ENCODE measurements around the gene IGF1R.

IGF1R gene

DNA sequence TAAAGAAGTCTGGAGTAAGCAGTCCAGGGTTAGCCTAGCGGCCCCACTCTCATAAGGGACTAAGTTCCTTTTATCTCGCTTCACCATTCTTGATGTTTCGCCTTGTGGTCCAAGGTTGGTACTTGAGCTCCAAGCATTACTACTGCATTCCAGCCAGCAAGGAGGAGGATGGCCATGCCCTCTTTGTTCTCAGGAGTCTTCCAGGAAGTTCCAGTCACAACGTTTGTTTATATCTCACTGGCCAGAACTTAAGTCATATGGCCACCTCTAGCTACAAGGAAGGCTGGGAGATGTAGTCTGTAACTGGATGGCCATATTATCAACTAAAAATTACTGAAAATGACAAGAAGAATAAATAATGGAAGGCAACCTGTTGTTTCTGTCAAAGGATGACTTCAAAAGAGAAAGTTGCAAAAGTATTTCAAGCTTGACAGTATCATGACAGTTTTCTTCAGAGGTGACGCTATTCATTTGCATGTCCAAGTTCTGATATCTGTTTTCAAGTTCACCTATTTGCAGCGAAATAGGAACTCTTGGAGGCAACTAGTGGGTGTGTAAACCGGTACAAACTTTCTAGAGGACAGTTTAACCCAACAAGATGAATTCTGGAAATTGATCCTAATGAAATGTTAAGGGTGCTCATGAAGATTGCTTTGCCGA is 240.6 kb downstream of the IGF1R start:
- no peaks in the 10 kb centered on the region for H3K36me3 Mint-ChIP-seq
- DNase-seq (no peak), ATAC-seq (replicated peaks) (no peak)
- H3K4me1 Mint-ChIP-seq: peaks cover 0 to 5% of the 10 kb centered on the region in 2 donors
- H3K27ac Mint-ChIP-seq: no peak overlapping the region
- no peaks in the 10 kb centered on the region for H3K9me3 Mint-ChIP-seq
- H3K27me3 Mint-ChIP-seq: no peaks in the 10 kb centered on the region
- H3K4me3 Mint-ChIP-seq: no peak overlapping the region

DNA sequence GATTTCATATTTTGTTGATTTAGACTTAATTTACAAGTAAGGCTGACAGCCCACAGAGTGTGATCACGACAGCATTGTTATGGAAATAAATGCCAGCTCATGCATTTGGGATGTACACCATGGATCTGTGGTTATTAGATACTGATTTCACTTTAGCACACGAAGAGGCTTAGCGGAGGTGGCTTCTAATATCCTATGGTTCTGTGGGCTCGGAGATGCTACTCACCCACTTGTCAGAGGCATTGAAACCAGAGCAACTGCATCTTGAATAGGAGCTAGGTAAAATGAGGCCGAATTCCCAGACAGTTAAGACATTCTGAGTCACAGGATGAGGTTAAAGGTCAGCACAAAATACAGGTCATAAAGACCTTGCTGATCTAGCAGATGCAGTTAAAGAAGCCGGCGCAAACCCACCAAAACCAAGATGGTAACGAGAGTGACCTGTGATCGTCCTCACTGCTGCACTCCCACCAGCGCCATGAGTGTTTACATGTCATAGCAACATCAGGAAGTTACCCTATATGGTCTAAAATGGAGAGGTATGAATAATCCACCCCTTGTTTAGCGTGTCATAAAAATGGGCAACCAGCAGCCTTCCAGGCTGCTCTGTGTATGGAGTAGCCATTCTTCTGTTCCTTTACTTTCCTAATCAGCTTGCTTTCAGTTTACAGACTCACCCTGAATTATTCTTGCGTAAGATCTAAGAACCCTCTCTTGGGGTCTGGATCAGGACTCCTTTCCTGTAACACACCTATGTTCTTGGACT is 241.8 kb downstream of the IGF1R start:
- no peak overlapping the region for H3K4me3 Mint-ChIP-seq
- H3K36me3 Mint-ChIP-seq: no peaks in the 10 kb centered on the region
- no peak for DNase-seq
- no peak for ATAC-seq (replicated peaks)
- H3K9me3 Mint-ChIP-seq: no peaks in the 10 kb centered on the region
- H3K27ac Mint-ChIP-seq: no peak overlapping the region
- peaks cover 0 to 5% of the 10 kb centered on the region in 2 donors for H3K4me1 Mint-ChIP-seq
- H3K27me3 Mint-ChIP-seq: no peaks in the 10 kb centered on the region

DNA sequence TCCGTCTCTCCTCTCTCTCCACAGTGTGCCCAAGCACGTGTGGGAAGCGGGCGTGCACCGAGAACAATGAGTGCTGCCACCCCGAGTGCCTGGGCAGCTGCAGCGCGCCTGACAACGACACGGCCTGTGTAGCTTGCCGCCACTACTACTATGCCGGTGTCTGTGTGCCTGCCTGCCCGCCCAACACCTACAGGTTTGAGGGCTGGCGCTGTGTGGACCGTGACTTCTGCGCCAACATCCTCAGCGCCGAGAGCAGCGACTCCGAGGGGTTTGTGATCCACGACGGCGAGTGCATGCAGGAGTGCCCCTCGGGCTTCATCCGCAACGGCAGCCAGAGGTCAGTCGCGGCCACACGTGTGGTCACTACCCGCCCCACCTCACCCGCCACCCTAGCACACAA is 243.0 kb downstream of the IGF1R start:
- Mint-ChIP-seq H3K36me3 (peaks cover 0 to 2% of the 10 kb centered on the region in 2 donors), H3K9me3 (no peaks in the 10 kb centered on the region), H3K27ac (no peak overlapping the region), H3K4me1 (peaks cover 0 to 5% of the 10 kb centered on the region in 2 donors), H3K27me3 (no peaks in the 10 kb centered on the region), H3K4me3 (no peak overlapping the region)
- ATAC-seq (replicated peaks) (no peak), DNase-seq (no peak)

DNA sequence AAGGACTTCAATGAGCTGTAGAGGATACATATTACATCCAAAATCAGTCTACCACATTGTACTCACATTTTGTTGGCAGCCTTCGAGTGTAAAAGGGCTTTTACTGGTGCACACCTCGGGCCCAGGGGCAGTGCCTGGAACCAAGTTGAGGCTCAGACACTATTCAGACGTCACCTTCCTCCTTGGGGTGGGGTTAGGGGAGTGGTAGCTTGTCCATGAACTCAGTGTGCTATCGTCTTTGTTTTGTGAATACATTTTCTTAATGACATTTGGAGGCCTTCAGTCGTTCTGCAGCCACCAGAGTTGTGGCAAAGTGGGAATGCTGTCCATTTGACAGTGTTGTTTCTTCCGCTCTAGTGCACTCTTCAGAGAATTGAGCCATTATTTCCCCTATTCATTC is 245.1 kb downstream of the IGF1R start:
- peaks cover 10 to 18% of the 10 kb centered on the region in 2 donors for H3K36me3 Mint-ChIP-seq
- H3K27me3 Mint-ChIP-seq: no peaks in the 10 kb centered on the region
- ATAC-seq (replicated peaks): no peak
- H3K4me3 Mint-ChIP-seq: no peak overlapping the region
- peaks cover 0 to 5% of the 10 kb centered on the region in 2 donors for H3K4me1 Mint-ChIP-seq
- no peaks in the 10 kb centered on the region for H3K9me3 Mint-ChIP-seq
- DNase-seq: no peak
- no peak overlapping the region for H3K27ac Mint-ChIP-seq

DNA sequence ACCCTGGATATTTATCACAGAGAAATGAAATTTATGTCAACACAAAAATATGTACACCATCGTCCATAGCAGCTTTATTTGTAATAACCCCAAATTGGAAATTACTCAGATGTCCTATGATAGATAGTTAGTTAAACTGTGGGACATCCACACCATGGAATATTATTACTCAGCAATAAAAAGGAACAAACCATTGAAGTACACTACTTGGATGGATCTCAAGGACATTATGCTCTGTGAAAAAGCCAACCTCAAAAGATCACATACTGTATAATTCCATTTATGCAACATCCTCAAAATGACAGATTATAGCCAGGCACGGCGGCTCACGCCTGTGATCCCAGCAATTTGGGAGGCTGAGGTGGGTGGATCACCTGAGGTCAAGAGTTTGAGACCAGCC is 246.0 kb downstream of the IGF1R start:
- ATAC-seq (replicated peaks) (no peak), DNase-seq (no peak)
- H3K4me1 Mint-ChIP-seq: no peaks in the 10 kb centered on the region
- peaks cover 10 to 18% of the 10 kb centered on the region in 2 donors for H3K36me3 Mint-ChIP-seq
- no peaks in the 10 kb centered on the region for H3K27me3 Mint-ChIP-seq
- H3K27ac Mint-ChIP-seq: no peak overlapping the region
- H3K4me3 Mint-ChIP-seq: no peak overlapping the region
- H3K9me3 Mint-ChIP-seq: no peaks in the 10 kb centered on the region

DNA sequence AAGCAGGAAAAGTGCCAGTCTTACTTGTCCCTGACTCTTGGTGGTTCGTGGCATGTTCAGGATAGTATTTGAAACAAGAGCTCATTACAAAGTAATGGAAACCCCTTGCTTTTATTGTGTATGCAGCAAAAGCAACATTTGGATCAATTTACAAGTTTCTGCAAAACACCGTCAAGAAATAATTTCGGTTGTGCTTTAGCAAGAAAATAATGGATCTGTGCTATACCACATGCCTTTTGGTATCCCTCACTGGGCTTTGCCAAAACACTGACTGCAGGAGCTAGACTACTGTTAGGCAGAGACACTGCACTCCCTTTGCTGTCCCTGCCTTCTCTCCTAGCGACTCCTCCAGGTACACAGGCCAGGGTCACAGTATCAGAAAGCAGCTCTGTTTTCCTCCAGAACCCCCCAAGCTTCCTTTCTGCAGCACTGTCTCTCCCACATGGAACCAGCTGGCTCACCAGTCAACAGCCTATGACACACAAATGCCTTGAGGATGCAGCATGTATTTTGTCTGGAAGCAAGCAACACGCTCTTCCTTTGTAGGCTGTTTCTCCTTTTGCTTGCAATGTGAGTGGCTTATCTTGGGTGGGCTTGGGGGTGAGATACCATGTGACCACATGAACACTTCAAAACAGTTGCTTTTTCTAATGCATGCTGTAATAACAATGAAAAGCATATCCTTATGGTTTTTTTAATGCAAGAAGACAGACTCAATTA is 247.8 kb downstream of the IGF1R start:
- H3K27me3 Mint-ChIP-seq: no peaks in the 10 kb centered on the region
- DNase-seq (no peak), ATAC-seq (replicated peaks) (no peak)
- no peak overlapping the region for H3K4me3 Mint-ChIP-seq
- H3K4me1 Mint-ChIP-seq: no peaks in the 10 kb centered on the region
- H3K27ac Mint-ChIP-seq: peak overlapping the region; percentile 34
- H3K9me3 Mint-ChIP-seq: no peaks in the 10 kb centered on the region
- H3K36me3 Mint-ChIP-seq: peaks cover 10 to 18% of the 10 kb centered on the region in 2 donors

DNA sequence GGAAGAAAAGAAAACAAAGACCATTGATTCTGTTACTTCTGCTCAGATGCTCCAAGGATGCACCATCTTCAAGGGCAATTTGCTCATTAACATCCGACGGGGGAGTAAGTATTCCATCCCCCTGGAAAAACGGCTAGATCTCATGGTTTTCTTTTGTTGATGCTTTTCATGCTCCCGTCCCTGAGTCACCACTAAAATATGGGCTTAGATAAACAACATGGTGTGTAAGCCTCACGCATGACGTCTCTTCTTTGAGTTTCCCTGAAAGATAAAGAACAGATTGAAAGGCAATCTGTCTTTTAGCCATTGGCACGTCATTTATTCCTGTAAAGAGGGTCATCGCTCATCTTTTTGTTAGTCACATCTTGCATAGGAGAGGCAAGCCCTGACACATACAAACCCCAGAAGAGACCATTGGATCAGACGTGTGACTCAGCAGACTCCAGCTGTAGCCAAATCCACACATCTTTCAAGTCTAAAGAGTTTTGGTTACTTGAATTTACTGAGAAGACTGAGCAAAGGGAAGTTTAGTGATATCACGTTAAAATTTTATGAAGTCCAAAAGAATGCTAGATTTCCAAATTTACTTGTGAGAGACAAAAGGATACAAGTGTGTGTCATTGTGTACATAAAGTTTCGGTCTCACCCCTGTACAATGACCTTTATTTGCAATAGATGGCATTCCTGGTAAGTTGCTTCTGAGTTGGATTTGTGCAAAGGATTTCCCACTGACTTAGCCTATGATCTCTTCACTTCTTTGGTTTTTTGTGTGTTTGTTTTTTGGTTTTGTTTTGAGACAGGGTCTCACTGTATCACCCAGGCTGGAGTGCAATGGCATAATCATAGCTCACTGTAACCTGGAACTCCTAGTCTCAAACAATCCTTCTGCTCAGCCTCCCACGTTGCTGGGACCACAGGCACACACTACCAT is 248.7 kb downstream of the IGF1R start:
- Mint-ChIP-seq H3K27me3 (no peaks in the 10 kb centered on the region), H3K27ac (no peak overlapping the region), H3K4me1 (no peaks in the 10 kb centered on the region), H3K4me3 (no peak overlapping the region), H3K36me3 (peaks cover 12 to 23% of the 10 kb centered on the region in 2 donors), H3K9me3 (no peaks in the 10 kb centered on the region)
- ATAC-seq (replicated peaks) (no peak), DNase-seq (no peak)

DNA sequence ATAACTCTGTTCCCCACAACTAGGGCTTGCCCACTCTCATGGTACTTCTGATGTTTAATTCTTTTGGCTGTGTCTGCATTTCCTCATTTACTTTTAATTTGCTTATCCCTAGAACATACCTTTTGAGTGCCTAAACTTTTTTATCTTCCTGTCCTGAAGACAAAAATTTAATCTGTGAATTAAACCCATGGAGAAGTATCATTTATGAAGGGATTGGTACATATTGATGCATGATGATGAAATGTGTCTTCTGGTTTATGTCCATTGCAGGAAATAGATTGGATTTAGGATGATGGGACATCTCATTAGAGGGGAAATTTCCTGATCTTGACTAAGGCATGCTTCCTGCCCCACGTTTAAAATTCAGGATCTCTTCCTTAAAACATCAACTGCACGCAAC is 249.8 kb downstream of the IGF1R start:
- Mint-ChIP-seq H3K9me3 (no peaks in the 10 kb centered on the region), H3K36me3 (peaks cover 12 to 23% of the 10 kb centered on the region in 2 donors), H3K27me3 (no peaks in the 10 kb centered on the region), H3K4me1 (no peaks in the 10 kb centered on the region), H3K4me3 (no peak overlapping the region), H3K27ac (no peak overlapping the region)
- DNase-seq: no peak
- ATAC-seq (replicated peaks): no peak

DNA sequence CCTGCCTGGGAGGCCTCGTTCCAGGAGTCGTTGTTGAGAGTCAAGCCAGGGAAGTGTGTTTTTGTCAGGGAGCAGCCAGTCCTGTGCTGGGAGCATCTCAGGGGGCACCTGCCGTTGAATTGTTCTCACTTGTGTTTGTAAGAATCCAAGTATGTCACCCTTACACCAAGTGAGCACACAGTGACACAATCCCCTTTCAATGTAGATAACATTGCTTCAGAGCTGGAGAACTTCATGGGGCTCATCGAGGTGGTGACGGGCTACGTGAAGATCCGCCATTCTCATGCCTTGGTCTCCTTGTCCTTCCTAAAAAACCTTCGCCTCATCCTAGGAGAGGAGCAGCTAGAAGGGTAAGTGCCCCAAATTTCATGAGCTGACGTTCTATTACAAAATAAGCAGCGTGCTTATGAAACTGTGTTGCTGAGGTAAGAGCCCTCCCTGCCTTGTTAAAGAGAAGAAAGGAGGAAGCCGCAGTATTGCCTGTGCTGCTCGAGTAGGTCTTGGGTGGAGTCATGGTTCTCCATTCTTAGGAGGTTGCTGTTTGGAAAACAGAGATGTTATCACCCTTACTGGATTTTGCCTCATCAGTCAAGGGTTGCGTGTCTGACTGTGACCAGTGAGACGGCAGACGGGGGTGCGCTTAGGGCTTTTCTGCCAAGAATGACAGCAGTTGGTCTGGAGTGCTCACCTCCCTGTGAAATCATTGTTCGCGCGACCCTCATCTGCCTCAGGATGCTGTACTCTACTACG is 251.1 kb downstream of the IGF1R start:
- H3K4me1 Mint-ChIP-seq: peaks cover 4 to 7% of the 10 kb centered on the region in 2 donors
- H3K4me3 Mint-ChIP-seq: no peak overlapping the region
- no peaks in the 10 kb centered on the region for H3K27me3 Mint-ChIP-seq
- ATAC-seq (replicated peaks): no peak
- no peaks in the 10 kb centered on the region for H3K9me3 Mint-ChIP-seq
- no peak for DNase-seq
- H3K36me3 Mint-ChIP-seq: peaks cover 12 to 28% of the 10 kb centered on the region in 2 donors
- no peak overlapping the region for H3K27ac Mint-ChIP-seq

DNA sequence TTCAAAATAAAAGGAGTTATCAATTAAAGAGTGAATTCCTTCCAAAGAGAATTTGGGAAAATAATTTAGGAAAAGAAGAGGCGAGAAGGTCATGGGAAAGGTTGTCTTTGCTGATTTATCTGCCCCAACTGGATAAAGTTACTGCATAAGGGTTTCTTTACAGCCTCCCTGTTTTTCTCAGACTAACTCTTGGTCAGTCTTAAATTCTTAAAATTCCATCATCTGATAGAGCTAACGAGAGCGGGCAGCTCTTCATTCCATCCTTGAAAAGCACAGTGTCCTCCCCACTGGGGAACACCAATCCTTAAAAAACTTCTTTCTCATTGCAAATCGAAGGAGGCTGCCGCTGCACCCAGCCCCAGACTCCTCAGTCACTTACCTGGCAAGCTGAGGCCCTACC is 252.0 kb downstream of the IGF1R start:
- H3K4me3 Mint-ChIP-seq: no peak overlapping the region
- no peaks in the 10 kb centered on the region for H3K27me3 Mint-ChIP-seq
- H3K27ac Mint-ChIP-seq: no peak overlapping the region
- no peaks in the 10 kb centered on the region for H3K9me3 Mint-ChIP-seq
- H3K36me3 Mint-ChIP-seq: peaks cover 12 to 28% of the 10 kb centered on the region in 2 donors
- ATAC-seq (replicated peaks) (no peak), DNase-seq (no peak)
- peaks cover 4 to 7% of the 10 kb centered on the region in 2 donors for H3K4me1 Mint-ChIP-seq

DNA sequence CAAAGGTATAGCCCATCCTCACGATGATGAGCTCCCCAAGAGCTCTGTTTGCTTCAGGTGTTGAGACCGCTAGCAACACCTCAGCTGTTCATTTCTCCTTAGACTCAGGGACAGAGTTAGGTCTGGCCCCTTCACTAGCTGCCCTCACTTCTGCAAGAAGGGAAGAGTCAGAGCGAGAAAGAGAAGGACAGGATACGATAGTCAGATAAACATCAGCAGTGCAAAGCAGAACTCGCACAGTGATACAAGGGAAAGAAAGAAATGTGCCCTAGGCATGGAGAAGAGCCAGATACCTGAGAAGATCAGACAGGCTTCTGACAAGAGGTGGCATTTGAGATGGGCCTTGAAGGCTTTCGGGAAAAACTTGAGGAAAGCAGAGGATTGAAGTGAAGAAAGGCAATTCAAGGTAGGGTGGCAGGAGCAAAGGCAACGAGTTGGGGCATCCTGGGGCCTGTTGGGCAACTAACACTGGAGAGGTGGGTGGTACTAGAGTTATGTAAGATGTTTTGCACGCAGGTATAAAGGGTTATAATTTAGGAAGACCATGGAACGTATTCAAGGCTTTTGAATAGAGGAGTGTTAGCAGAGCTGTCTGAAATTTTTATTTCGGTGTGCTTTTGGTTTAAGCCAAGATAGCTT is 253.2 kb downstream of the IGF1R start:
- no peak overlapping the region for H3K27ac Mint-ChIP-seq
- no peak for DNase-seq
- no peak overlapping the region for H3K4me3 Mint-ChIP-seq
- H3K27me3 Mint-ChIP-seq: no peaks in the 10 kb centered on the region
- ATAC-seq (replicated peaks): no peak
- peaks cover 4 to 7% of the 10 kb centered on the region in 2 donors for H3K4me1 Mint-ChIP-seq
- no peaks in the 10 kb centered on the region for H3K9me3 Mint-ChIP-seq
- H3K36me3 Mint-ChIP-seq: peaks cover 12 to 25% of the 10 kb centered on the region in 2 donors

DNA sequence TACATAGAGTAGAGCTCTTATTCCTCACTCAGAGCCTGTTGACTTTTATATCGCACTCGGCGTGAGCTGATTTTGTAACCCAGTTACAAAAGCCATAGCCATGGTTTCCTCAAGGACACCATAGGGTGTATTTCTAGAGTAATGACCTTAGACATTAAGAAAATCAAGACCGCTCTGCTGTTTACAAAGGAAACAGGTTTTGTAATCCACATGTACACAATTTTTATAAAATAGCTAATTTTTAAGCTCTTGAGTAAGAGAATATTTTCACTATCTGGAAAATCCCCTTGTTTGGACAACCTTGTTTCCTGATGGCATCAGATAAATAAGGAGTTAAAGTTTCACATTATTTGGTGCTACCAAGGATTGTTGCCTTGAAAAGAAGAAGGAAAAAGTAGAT is 254.6 kb downstream of the IGF1R start:
- Mint-ChIP-seq H3K36me3 (peaks cover 4 to 14% of the 10 kb centered on the region in 2 donors), H3K9me3 (no peaks in the 10 kb centered on the region), H3K27ac (no peak overlapping the region), H3K4me1 (peaks cover 4 to 7% of the 10 kb centered on the region in 2 donors), H3K4me3 (no peak overlapping the region), H3K27me3 (no peaks in the 10 kb centered on the region)
- DNase-seq: no peak
- ATAC-seq (replicated peaks): no peak

DNA sequence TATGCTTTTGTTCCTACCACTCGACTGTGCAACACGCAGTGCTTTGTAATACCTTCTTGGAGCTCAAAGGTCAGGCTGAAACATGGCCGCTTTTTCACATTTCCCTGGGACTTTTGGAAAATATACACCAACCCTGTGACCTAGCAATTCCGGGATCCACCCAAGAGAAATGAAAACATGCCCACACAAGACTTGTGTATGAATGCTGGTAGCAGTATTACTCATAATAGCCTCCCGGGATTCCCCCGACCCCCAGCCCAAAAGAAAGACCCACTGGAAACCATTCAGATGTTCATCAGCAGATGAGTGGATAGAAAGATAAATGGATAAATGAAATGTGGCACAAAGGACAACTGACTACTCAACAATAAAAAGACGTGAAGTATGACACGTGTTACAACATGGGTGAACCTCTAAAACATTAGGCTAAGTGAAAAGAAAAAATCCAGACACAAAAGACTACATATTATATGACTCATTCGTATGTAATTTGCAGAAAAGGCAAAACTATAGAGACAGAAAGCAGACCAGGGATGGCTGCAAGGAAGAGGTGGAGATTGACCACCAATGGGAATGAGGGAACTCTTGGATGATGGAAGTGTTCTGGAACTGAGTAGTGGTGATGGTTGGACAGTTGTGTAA is 255.2 kb downstream of the IGF1R start:
- no peaks in the 10 kb centered on the region for H3K27me3 Mint-ChIP-seq
- peaks cover 2 to 10% of the 10 kb centered on the region in 2 donors for H3K36me3 Mint-ChIP-seq
- DNase-seq: no peak
- peak in 1 of 2 donors; percentile 53 for ATAC-seq (replicated peaks)
- H3K27ac Mint-ChIP-seq: no peak overlapping the region
- H3K4me3 Mint-ChIP-seq: no peak overlapping the region
- H3K4me1 Mint-ChIP-seq: peaks cover 4 to 7% of the 10 kb centered on the region in 2 donors
- H3K9me3 Mint-ChIP-seq: no peaks in the 10 kb centered on the region

Data from stimulated activated naive B cell treated with anti-CD40 and anti-IgM and Interleukin-4, amounts not matched to agents 10 μg/mL and 1 μg/mL and 100 μg/mL, for 72 hours (primary cell).